Caco-2 (cell line): ENCODE measurements around the gene PRDM11. TPM values are rescaled to one million over a fixed set of nuclear protein-coding genes. Genes with fewer than 3 reads are reported as not detected.

Experiments
- BruUV-seq: library from RNA; stranded (reverse); fragments of 400-500 nt; replicated peaks from 2 replicates; lab custom pipeline; 2021; lab: Mats Ljungman, UMichigan
- CTCF ChIA-PET: fragments of 300-600 bp; sonication (Branson Sonifier 250); formaldehyde crosslinking; loops from one replicate; lab custom pipeline; 2022; ENCODE audit warnings: antibody characterized with exemption; lab: Charles Lee
- POLR2A ChIA-PET: fragments of 300-600 bp; sonication (Branson Sonifier 250); formaldehyde crosslinking; loops from one replicate; lab custom pipeline; 2022; ENCODE audit warnings: antibody characterized with exemption; lab: Charles Lee
- DNase-seq, 2 experiments: peaks; one replicate each; pipeline versions ENCODE4 v3.0.0 to v3.0.0-alpha.2; 2020 to 2022
- H3K27me3 ChIP-seq: replicated peaks from 2 replicates; pipeline ENCODE4 v1.6.0; 2011; ENCODE audit warnings: low read length; ENCODE audit not compliant: control insufficient read depth, insufficient read depth
- H3K36me3 ChIP-seq: 2 replicates; pipeline ENCODE4 v1.5.1; 2011; ENCODE audit warnings: low read length; ENCODE audit not compliant: control insufficient read depth, insufficient read depth
- H3K4me1 ChIP-seq: fragments of 250-450 bp; sonication (Bioruptor Pico); 2 replicates; pipeline ENCODE4 v1.5.1; 2020; ENCODE audit warnings: mild to moderate bottlenecking
- H3K4me3 ChIP-seq: 2 replicates; pipeline ENCODE4 v1.5.1; 2011; ENCODE audit warnings: low read depth, mild to moderate bottlenecking, control low read depth, low read length
- H3K9me3 ChIP-seq: fragments of 250-450 bp; sonication (Bioruptor Pico); 2 replicates; pipeline ENCODE4 v1.5.1; 2020; ENCODE audit warnings: mild to moderate bottlenecking, moderate library complexity
- H3K27ac Mint-ChIP-seq: one replicate; pipeline ENCODE4 v1.8.0; 2022; ENCODE audit warnings: mixed read lengths; ENCODE audit not compliant: unreplicated experiment
- H3K27me3 Mint-ChIP-seq: one replicate; pipeline ENCODE4 v1.8.0; 2022; ENCODE audit warnings: mixed read lengths; ENCODE audit not compliant: insufficient read depth, unreplicated experiment
- H3K36me3 Mint-ChIP-seq: one replicate; pipeline ENCODE4 v1.8.0; 2022; ENCODE audit warnings: mild to moderate bottlenecking, mixed read lengths; ENCODE audit not compliant: insufficient read depth, unreplicated experiment
- H3K4me1 Mint-ChIP-seq: one replicate; pipeline ENCODE4 v1.8.0; 2022; ENCODE audit warnings: low read depth, mixed read lengths; ENCODE audit not compliant: unreplicated experiment
- H3K4me3 Mint-ChIP-seq: one replicate; pipeline ENCODE4 v1.8.0; 2022; ENCODE audit warnings: mild to moderate bottlenecking, moderate library complexity, mixed read lengths; ENCODE audit not compliant: unreplicated experiment
- H3K9me3 Mint-ChIP-seq: one replicate; pipeline ENCODE4 v1.8.0; 2022; ENCODE audit warnings: mixed read lengths; ENCODE audit not compliant: unreplicated experiment
- intact Hi-C: fragments of 100-400 bp; cut with micrococcal nuclease; formaldehyde crosslinking; loops from one replicate; pipeline ENCODE4 v1.10.0; 2022; ENCODE audit not compliant: unreplicated experiment
- total RNA-seq: library from RNA; stranded (reverse); gene quantifications from 2 replicates; pipeline ENCODE4 v1.2.3, GENCODE V29; 2022
- TF ChIP-seq, protein P1 (sequence below), 2 experiments: fragments of 200-600 bp in 1 of 2; IDR thresholded peaks; 1 replicate in 1 of 2; 2 replicates in 1 of 2; pipeline versions ENCODE4 v1.5.1 to v1.8.0; 2011 to 2022; ENCODE audit warnings: antibody characterized with exemption in 1 of 2, control low read depth in 1 of 2, inconsistent platforms in 1 of 2, low read depth in 1 of 2, low read length in 1 of 2, mild to moderate bottlenecking in 1 of 2, moderate library complexity in 1 of 2; ENCODE audit not compliant: insufficient read depth in 1 of 2, severe bottlenecking in 1 of 2, unreplicated experiment in 1 of 2

The PRDM11 gene
- total RNA-seq, 1 experiment from 2014 or later: 11.8 TPM

DNA sequence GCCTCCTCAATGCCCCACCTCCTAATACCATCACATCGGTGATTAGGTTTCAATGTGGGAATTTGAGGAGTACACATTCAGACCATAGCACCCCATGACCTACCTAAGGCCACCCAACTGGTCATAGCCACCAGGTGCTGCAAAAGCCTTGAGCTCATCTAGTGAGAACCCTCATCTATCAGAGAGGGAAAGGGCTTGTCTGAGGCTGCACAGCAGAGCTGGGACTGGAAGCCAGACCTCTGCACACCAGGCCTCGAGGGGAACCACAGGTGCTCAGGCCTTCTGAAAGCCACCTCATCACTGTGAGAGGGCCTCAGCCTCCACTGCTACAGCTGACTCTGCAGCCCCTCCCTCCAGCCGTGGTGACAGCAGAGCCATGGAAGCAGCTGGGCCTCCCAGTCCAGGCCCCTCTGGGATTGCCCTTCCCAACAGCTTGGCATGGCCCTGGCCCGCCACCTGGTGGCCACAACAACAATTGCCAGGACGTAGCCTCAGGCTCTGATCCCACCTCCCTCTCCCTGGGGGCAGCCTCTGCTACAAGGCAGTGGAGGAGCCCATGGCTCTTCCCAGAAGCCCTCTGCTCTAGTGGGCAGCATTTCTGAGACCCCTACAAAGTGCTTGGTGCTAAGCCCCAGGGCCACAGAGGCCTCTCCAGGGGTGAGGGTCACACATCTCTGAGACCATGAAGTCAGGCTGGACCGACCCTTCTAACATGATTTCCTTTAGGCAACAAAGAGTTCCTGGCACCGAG lies 41.0 kb upstream of the PRDM11 start:
- no peaks in the 10 kb centered on the region for H3K27me3 ChIP-seq
- POLR2A ChIA-PET: no interaction called here
- TF ChIP-seq, protein P1, sequence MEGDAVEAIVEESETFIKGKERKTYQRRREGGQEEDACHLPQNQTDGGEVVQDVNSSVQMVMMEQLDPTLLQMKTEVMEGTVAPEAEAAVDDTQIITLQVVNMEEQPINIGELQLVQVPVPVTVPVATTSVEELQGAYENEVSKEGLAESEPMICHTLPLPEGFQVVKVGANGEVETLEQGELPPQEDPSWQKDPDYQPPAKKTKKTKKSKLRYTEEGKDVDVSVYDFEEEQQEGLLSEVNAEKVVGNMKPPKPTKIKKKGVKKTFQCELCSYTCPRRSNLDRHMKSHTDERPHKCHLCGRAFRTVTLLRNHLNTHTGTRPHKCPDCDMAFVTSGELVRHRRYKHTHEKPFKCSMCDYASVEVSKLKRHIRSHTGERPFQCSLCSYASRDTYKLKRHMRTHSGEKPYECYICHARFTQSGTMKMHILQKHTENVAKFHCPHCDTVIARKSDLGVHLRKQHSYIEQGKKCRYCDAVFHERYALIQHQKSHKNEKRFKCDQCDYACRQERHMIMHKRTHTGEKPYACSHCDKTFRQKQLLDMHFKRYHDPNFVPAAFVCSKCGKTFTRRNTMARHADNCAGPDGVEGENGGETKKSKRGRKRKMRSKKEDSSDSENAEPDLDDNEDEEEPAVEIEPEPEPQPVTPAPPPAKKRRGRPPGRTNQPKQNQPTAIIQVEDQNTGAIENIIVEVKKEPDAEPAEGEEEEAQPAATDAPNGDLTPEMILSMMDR (IDR thresholded peaks at IDR 0.05; ENCODE audit: insufficient read depth in 1 of 2, low read depth in 1 of 2, low read length in 1 of 2, severe bottlenecking in 1 of 2, unreplicated experiment in 1 of 2): peak; percentile 94 to 96
- DNase-seq: peak; percentile 79 to 83
- H3K36me3 ChIP-seq: no peaks in the 10 kb centered on the region
- H3K36me3 Mint-ChIP-seq: no peaks in the 10 kb centered on the region
- H3K4me1 Mint-ChIP-seq: no peaks in the 10 kb centered on the region
- H3K4me3 Mint-ChIP-seq: no peak overlapping the region
- no peaks in the 10 kb centered on the region for H3K9me3 ChIP-seq
- H3K9me3 Mint-ChIP-seq: no peaks in the 10 kb centered on the region
- BruUV-seq: no TSS peak
- H3K27me3 Mint-ChIP-seq: peaks cover 11% of the 10 kb centered on the region
- intact Hi-C loops: loop anchor here (1.0 to 10.0 kb wide), 2 partner anchors 178 to 481 kb away; no protein-coding TSS in a partner anchor
- no peak overlapping the region for H3K27ac Mint-ChIP-seq
- H3K4me1 ChIP-seq: peaks cover 9% of the 10 kb centered on the region; the same call in 1 of the 2 replicates
- CTCF ChIA-PET: interaction anchor here (0.5 to 8.2 kb wide), 13 partner anchors 9 to 355 kb away, joined by 3 to 168 read pairs (median 5); partner anchors contain the start of gene SYT13
- H3K4me3 ChIP-seq: no peak overlapping the region

DNA sequence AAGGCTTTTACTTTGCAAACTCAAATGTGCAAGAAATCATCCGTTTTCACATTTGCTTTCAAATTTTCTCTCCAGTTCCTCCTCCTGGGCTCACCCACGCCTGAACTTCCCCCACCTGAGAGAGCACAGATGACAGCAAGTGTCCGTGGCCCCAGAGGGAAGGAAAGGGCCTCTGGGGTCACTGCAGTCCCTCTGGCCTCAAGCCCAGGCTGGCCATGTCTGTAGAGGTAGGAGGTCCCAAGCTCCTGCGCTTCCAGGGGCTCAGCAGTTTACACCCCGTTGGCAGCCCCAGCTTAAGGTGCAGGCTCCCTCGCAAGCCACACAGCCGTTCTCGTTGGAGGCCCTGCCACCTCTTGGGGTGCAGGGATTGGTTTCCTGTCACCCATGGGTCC lies 40.5 kb upstream of the PRDM11 start:
- Mint-ChIP-seq H3K27me3 (peaks cover 6% of the 10 kb centered on the region), H3K4me3 (no peak overlapping the region), H3K36me3 (no peaks in the 10 kb centered on the region), H3K4me1 (no peaks in the 10 kb centered on the region), H3K9me3 (no peaks in the 10 kb centered on the region), H3K27ac (no peak overlapping the region)
- ChIA-PET POLR2A (no interaction called here), CTCF (interaction anchor here (0.5 to 8.2 kb wide), 6 partner anchors 22 to 355 kb away, joined by 4 to 168 read pairs (median 5); no protein-coding TSS in a partner anchor)
- DNase-seq: no peak
- H3K27me3 ChIP-seq: no peaks in the 10 kb centered on the region
- H3K9me3 ChIP-seq: no peaks in the 10 kb centered on the region
- H3K4me3 ChIP-seq: no peak overlapping the region
- intact Hi-C loops: loop anchor here (1.0 to 10.0 kb wide), 2 partner anchors 179 to 481 kb away; no protein-coding TSS in a partner anchor
- H3K4me1 ChIP-seq: peaks cover 9% of the 10 kb centered on the region; the same call in 1 of the 2 replicates
- TF ChIP-seq, protein P1 (IDR thresholded peaks at IDR 0.05; ENCODE audit: insufficient read depth in 1 of 2, low read depth in 1 of 2, low read length in 1 of 2, severe bottlenecking in 1 of 2, unreplicated experiment in 1 of 2): no peak
- BruUV-seq: no TSS peak
- H3K36me3 ChIP-seq: no peaks in the 10 kb centered on the region

DNA sequence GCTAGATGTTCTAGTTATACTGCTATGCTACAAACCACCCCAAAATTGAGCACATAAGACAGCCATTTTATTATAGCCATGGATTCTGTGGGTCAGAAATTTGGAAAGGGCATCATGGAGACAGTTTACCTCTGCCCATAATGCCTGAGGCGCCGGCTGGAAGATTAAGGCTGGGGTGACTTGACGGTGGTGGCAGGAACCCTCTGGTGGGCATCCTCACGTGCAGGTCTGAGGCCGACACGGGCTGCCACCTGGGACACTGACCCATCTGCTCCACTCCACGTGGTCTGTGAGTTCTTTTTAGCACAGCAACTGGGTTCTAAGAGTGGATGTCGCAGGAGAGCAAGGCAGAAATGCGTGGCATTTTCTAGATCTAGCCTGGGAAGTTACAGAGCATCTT lies 40.0 kb upstream of the PRDM11 start:
- ChIA-PET POLR2A (no interaction called here), CTCF (interaction anchor here (4.4 to 8.2 kb wide), 2 partner anchors 170 to 178 kb away, joined by 54 to 168 read pairs; no protein-coding TSS in a partner anchor)
- peaks cover 9% of the 10 kb centered on the region; the same call in 1 of the 2 replicates for H3K4me1 ChIP-seq
- no peaks in the 10 kb centered on the region for H3K9me3 ChIP-seq
- no TSS peak for BruUV-seq
- no peak overlapping the region for H3K4me3 Mint-ChIP-seq
- no peaks in the 10 kb centered on the region for H3K9me3 Mint-ChIP-seq
- TF ChIP-seq, protein P1 (IDR thresholded peaks at IDR 0.05; ENCODE audit: insufficient read depth in 1 of 2, low read depth in 1 of 2, low read length in 1 of 2, severe bottlenecking in 1 of 2, unreplicated experiment in 1 of 2): no peak
- no peaks in the 10 kb centered on the region for H3K36me3 ChIP-seq
- H3K27me3 Mint-ChIP-seq: peaks cover 3% of the 10 kb centered on the region
- intact Hi-C loops: loop anchor here (10.0 kb wide), 1 partner anchor 482 kb away; no protein-coding TSS in a partner anchor
- H3K4me1 Mint-ChIP-seq: no peaks in the 10 kb centered on the region
- H3K27ac Mint-ChIP-seq: no peak overlapping the region
- no peaks in the 10 kb centered on the region for H3K36me3 Mint-ChIP-seq
- H3K27me3 ChIP-seq: no peaks in the 10 kb centered on the region
- H3K4me3 ChIP-seq: no peak overlapping the region
- no peak for DNase-seq
